ENCODE measurements around the gene SAMD9L.

DNA sequence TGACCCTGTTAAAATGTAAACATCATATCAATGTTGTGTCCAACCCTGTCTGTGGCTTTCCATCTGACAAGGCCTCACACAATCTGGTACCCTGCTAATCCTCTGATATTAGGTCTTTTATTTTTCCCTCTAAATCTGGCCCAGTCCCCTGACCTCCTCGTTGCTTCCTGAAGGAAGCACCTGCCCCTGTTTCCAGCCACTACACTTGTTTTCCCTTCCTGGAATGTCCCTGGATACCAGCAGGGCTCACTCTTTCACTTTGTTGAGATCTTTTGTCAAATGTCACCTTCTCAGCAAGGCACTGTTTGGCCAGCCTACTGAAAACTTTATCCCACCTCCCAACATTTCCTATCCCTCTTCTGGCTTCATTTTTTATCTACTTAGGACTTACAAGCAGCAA is 2.1 kb downstream of the SAMD9L start:
- TF ChIP-seq SP1 (IDR thresholded peaks at IDR 0.05), result no peak
- TF ChIP-seq ARNT (IDR thresholded peaks at IDR 0.05), result no peak
- TF ChIP-seq FOXK2 (IDR thresholded peaks at IDR 0.05), result no peak
- no peak for TF ChIP-seq FOXM1 (IDR thresholded peaks at IDR 0.05; ENCODE audit: borderline replicate concordance)
- no peak for TF ChIP-seq SUZ12 (IDR thresholded peaks at IDR 0.05)
- TF ChIP-seq BHLHE40 (IDR thresholded peaks at IDR 0.05; ENCODE audit: borderline replicate concordance), result no peak
- TF ChIP-seq NFRKB (IDR thresholded peaks at IDR 0.05), result no peak
- no peak for TF ChIP-seq HDGF (IDR thresholded peaks at IDR 0.05; ENCODE audit: borderline replicate concordance)
- no peak for TF ChIP-seq L3MBTL2 (conservative IDR thresholded peaks at IDR 0.05)
- TF ChIP-seq ELF4 (IDR thresholded peaks at IDR 0.05), result no peak
- no peak for TF ChIP-seq FOXA1 (IDR thresholded peaks at IDR 0.05)
- TF ChIP-seq, protein P1, sequence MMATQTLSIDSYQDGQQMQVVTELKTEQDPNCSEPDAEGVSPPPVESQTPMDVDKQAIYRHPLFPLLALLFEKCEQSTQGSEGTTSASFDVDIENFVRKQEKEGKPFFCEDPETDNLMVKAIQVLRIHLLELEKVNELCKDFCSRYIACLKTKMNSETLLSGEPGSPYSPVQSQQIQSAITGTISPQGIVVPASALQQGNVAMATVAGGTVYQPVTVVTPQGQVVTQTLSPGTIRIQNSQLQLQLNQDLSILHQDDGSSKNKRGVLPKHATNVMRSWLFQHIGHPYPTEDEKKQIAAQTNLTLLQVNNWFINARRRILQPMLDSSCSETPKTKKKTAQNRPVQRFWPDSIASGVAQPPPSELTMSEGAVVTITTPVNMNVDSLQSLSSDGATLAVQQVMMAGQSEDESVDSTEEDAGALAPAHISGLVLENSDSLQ (IDR thresholded peaks at IDR 0.05), result no peak
- no peak for TF ChIP-seq TARDBP (IDR thresholded peaks at IDR 0.05)

Data from HEK293T (cell line).